GM19193 (cell line): Measurements from ENCODE around the gene VPS13D.

Experiments used
- POLR2A ChIP-seq: IDR thresholded peaks from 4 replicates; pipeline ENCODE4 v1.6.1; 2011; ENCODE audit not compliant: insufficient read depth, insufficient read length; ENCODE audit errors: extremely low read depth

VPS13D gene

DNA sequence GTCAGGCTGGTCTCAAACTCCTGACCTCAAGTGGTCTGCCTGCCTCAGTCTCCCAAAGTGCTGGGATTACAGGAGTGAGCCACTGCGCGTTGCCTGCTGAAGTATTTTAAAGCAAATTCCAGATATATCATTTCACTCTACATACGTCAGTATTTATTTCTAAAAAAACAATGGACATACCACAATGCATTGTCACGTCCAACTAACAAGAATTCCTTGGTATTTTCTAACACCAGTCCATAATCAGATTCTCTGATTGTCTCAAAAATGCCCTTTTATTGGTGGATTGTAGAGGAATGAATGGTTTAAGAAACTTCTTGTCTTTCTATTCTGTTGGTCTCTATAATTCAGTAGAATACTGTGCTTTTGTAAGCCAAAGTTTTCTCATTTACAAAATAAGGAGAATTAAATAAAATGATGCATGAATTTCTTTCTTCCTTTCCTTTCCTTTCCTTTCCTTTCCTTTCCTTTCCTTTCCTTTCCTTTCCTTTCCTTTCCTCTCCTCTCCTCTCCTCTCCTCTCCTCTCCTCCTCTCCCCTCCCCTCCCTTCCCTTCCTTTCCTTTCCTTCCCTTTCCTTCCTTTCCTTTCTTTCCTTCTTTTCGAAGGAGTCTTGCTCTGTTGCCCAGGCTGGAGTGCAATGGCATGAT is 55.8 kb downstream of the VPS13D start:
- TF ChIP-seq POLR2A = no peak

DNA sequence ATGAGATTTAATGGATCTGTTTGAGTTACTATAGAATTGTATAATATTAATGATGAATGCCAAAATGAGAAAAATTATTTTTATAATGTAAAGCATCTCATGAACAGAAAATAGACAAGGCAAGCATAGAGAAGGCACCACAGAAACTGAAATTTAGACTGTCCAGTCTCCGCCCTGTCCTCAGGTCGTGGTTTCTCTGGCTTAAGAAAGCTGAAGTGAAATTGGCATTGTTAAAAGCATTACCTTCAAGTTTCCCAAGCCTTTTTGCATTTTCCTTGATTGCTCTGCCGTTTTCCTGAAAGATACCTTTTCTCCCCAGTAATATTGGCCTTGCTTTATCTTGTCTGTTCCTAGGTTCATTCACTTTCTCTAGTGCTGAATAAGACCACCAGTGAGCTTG is 58.0 kb downstream of the VPS13D start:
- no peak for TF ChIP-seq POLR2A

DNA sequence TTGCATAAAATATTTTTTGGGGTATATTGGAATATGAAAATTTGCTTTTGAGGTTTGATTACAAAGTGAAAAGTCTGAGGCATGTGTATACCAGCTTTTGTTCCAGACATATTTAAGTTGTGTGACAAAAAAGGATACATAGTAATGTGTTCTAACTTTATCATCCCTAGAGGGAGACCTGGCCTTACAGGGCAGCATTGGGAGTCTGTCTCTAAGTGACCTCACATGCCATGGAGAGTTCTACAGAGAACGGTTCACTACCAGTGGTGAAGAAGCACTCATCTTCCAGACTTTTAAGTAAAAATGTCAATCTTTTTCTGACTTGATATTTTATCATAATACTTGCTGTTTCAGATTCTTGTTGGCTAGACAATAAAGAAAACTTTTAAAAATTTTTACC is 61.0 kb downstream of the VPS13D start:
- TF ChIP-seq POLR2A = no peak

DNA sequence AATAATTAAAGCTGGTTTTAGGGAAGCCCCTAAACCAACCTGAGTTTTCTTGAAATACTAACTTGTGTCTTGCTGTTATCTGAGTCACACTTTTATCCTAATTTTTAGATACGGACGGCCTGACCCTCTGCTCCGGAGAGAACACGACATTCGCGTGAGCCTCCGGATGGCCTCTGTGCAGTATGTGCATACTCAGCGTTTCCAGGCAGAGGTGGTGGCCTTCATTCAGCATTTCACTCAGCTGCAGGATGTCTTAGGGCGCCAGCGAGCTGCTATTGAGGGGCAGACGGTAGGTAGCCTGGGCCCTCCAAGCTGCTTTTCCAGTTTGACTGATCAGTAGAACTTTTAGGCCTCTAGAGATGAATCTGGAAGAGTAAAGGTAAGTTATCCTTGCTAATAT is 63.6 kb downstream of the VPS13D start:
- no peak for TF ChIP-seq POLR2A

DNA sequence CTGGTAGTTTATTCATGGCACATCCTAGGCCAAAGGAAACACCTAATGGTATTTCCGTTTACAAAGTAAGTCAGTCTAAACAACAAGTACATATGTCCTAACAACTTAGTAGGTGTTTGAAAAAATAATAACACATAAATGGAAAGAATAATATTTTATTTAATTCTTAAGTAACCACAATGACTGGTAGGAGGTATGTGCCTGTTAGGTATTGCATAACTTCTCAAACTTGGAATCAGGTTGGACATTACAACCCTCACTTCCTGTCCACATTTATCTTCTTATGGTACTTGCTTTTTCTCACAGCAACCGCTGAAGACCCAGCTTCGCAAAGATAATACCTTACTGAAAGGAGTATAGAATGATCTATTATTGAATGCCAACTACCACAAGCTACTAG is 64.2 kb downstream of the VPS13D start:
- no peak for TF ChIP-seq POLR2A

DNA sequence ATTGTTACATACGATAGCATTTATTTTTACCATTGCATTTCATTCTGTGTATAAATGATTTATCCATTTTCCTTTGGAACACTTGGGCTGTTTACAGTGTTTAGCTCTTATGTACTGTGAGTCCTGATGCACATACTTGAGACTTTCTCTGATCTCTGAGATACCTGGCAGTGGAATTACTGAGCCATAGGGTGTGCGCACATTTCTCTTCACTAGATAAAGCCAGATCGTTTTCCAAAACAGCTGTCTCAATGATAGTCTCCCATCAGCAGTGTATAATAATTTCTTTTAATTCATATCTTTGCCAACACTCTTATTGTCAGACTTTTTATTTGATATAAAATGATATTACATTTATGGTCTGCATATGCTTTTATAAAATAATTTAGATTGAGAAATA is 66.2 kb downstream of the VPS13D start:
- no peak for TF ChIP-seq POLR2A

DNA sequence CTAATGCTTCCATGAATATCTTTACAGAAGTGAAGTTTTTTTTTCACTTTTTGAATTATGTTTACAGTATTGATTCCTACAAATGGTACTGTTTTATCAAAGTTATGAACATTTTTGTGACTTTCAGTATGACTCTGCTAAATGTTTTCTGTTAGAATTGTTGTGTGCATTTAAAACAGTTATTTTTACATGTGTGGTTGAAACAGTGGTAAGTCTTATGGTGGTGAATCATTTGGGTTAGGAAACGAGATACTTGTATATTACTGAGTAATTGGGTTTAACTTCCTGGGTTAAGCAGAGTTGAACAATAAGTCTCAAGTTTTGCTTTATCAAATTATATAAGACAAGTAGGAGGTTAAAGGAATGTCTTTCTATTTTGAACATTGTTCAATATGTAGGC is 66.8 kb downstream of the VPS13D start:
- TF ChIP-seq POLR2A = no peak

DNA sequence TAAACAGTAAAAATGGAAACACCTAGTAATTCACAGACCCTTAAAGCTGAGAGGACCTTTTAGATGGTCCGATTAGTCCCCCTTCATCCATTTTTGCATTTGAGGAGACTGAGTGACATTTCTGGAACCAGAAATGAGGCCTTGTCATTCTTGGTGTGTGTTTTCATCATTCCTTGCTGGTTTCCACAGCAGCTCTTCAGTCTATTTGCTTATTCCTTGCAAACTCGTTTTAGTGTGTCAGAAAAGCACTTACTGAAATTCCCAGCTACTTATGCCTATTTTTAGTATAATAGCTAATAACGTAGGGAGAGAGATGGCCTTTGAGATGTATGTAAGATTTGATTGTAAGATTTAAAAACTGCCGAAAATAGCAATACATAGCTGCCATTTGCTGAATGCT is 70.9 kb downstream of the VPS13D start:
- TF ChIP-seq POLR2A = no peak

DNA sequence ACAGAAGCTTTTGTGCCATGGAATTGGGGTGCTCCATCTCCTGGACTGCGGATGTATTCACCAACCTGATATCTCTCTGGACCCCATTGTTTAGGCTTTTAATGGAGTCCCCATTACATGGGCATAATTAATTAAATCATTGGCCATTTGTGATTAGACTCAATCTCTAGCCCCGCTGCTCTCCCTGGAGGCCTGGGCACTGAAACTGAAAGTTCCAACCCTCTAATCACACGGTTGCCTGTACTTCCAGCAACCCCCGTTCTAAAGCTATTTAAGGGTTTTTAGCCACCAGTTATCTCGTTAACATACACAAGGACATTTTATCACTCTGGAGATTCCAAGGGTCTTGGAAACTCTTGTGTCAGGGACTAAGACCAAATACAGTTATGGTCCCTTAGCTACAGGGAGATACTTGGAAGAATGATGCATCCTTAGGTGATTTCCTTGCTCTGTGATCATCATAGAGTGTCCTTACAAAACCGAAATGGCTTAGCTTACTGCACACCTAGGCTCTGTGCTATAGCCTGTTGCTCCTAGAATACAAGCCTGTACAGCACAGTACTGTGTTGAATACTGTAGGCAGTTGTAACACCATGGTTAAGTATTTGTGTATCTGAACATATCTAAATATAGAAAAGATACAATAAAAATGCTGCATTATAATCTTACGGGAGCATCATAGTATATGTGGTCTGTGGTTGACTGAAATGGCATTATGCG is 71.8 kb downstream of the VPS13D start:
- TF ChIP-seq POLR2A = no peak

DNA sequence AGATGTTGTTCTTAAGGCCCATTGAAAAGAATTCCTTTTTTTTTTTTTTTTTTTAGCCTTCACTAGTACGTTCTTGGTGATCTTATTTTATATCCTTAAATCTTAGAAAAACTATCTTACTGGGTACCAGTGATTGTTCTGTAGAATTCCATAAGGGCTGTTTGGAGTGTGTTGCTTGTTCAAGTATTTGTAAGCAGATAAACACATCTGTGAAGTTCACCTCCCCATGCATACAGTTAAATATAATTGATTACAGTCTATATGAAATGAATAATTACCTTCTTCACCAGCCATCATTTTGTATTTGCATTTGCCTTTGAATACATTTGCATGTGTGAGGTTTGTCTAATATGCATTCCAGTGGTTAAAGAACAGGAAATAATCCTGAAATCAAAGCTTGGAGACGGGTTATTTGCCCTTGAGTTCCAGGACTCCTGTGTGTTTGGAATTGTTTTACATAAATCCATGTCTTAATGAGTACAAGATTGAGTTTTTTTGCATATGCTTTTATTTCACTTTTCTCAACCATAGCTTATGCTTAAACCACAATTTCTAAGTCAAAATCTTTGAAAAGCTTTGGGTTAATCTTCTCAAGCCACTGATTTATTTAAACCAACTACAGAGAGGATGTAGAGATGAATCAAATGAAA is 73.1 kb downstream of the VPS13D start:
- no peak for TF ChIP-seq POLR2A

DNA sequence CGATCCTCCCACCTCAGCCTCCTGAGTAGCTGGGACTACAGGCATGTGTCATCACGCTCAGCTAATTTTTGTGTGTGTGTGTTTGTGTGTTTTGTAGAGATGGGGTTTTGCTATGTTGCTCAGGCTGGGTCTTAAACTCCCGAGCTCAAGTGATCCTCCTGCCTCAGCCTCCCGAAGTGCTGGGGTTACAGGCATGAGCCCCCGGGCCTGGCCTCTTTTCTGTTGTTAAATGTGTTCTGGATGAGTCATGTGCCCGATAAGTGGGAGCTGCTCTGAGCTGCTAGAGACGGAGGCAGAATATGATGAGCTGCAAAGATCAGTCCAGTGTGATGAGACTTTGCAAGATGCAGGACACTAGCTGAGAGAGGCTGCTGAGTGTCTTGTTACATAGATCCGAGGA is 75.5 kb downstream of the VPS13D start:
- TF ChIP-seq POLR2A = no peak

DNA sequence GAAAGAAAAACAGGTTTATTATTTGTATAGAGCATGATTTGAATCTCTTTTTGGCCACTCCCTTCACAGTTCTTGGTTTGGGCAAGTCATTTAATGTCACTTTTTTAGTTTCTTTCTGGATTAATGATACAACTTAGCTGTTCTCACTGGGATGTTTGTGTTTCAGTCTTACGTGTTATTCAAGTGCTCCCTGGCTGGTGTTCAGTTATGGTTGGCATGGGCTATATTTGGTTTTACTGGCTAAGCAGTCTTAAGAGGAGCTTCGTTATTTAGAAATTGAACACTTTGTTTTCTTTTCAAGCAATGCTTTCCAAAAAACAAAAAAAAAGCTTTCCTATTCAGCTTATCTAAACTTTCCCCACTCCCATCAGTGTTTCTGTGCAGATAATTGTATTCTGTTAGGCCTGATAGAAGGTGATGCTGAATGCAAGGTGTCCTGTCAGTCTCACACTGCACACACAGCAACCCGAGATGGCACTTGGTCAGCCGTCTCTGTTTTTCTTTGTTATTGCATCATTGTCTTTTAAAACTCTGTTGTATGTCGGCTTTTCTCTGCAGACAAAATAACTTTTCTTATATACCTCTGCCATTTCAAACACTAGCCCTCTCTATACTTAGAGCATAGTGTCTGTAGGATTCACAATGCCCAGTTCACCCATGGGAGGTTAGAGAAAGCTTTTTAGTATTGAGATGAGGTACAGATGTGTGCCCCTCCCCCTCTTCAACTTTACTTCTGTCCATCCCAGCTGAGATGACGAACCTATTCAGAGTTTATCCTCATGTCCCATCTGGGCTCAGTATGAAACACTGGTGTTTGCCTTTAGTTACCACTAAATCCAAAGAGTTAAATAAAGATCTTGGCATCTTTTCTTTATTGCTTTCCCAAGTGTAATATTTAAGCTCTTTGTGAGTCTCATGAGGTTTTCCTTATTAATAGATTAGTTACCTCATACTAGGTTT is 80.2 kb downstream of the VPS13D start:
- TF ChIP-seq POLR2A = no peak

DNA sequence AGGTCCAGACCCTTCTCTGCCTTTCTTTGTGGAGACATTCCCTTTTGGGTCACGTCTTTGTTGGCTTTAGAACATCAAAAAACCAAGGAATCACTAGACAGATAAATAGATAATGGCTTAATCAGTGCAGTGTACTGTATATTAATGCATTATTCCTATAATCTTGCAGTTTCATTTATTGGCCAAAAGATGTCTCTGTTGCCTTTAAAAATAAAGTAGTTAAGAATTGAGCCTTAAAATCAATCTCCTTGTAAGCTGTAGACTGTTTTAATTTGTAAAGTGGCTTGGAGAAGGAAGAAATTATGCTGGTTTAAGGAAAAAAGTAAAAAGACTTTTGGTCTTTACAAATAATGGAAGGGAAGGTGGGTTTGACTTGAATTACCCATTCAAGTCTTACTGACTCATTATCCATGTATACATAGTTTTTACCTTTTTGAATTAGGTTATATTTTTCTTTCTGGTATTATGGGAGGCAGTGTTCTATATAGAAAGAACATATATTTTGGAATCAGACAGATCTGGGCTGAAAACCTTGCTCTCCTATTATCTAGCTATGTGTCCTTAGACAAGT is 84.6 kb downstream of the VPS13D start:
- TF ChIP-seq POLR2A = no peak

DNA sequence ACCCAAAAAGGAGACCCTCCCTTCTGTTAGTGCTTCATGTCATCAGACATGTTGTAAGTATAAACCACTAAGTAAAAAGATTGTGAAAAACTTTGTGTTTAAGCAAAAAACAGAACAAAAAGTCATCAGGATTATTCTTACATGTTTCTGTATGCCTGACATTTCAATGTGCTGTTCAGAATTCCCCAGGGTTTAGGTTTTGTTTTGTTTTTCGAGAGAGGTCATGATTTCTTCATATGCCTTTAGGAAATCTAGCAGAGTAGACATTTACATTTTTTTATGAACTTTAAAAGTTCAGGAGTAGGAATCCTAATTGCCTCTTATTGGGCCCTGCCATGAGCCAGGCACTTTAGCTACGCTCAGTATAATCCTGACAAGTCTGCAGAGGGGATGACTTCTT is 85.3 kb downstream of the VPS13D start:
- no peak for TF ChIP-seq POLR2A

DNA sequence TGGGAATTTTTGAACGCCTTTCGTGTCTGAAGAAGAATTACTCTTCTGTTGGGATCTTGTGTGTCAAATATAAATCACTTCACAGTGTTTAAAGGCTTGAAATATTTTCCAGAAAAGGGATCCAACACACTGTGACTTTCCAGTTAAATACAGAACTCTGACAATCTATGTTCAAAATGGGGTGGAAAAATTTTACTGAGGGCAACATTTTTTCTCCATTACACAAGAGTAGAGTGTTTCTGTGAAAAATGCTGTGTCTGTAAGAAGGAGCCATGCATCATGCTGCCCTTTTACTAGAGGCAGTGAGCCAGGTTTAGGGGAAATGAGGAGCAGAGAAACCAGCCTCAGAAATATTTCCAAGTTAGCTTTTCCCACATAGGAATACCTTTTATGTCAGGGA is 86.5 kb downstream of the VPS13D start:
- TF ChIP-seq POLR2A = no peak

DNA sequence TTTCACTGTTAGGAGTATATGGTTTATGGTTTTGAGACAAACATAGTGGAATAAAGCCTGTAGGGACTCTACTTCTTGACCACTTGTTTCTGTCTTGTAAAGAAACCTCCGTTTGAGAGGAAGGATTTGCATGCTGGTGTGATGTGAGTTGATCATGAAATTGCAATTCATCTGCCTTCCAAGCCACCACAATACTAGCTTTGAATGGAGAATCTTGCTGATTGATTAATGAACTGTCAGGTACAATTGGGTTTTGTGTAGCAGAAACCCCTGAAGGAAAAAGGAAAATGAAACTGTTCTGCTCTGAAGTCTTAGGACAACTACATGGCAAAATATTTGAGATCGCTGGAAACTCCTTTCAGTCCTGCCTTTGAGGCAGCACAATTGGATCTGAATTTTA is 90.7 kb downstream of the VPS13D start:
- TF ChIP-seq POLR2A = no peak

DNA sequence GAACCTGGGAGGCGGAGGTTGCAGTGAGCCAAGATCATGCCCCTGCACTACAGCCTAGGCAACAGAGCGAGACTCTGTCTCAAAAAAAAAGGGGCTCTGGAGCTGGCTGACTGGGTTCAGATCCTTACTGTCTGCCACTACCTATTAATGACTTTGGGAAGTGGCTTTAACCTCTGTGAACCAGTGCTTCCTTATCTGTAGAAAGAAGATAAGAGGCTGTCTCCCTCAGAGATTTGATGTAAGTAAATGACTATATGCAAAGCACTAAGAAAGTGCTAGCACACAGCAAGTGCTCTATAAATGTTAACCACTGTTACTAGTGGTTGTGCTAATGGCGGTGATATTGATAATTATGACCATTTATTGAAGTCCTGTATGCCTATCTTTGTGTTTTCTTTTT is 94.6 kb downstream of the VPS13D start:
- no peak for TF ChIP-seq POLR2A
